Measurements from ENCODE around the gene ABCF2.

ABCF2 gene

GRCh38 chr7:151274396-151274795, 47.4 kb upstream of the ABCF2 start:
- no peak overlapping the region for H3K9ac ChIP-seq (ENCODE audit: low read length)
- no peaks in the 10 kb centered on the region for H3F3A ChIP-seq (ENCODE audit: insufficient read depth, low read length)
- H3K27me3 ChIP-seq (ENCODE audit: insufficient read depth, low read length), result peaks cover 19% of the 10 kb centered on the region
- H3K27ac ChIP-seq (ENCODE audit: low read depth, low read length, poor library complexity, severe bottlenecking), result no peak overlapping the region
- no peak overlapping the region for H3K4me3 ChIP-seq (ENCODE audit: low read depth, low read length, poor library complexity, severe bottlenecking)
- H3K4me2 ChIP-seq (ENCODE audit: low read length), result no peak overlapping the region
- no peaks in the 10 kb centered on the region for H3K9me3 ChIP-seq (ENCODE audit: low read length)
- no peaks in the 10 kb centered on the region for H3K36me3 ChIP-seq (ENCODE audit: insufficient read depth, low read length)
- peaks cover 11% of the 10 kb centered on the region for H3K4me1 ChIP-seq (ENCODE audit: insufficient read depth, low read length, severe bottlenecking)
- H2AFZ ChIP-seq (ENCODE audit: low read length), result no peak overlapping the region
- no peaks in the 10 kb centered on the region for H3K79me2 ChIP-seq (ENCODE audit: insufficient read depth, low read length)
- H4K20me1 ChIP-seq (ENCODE audit: insufficient read depth, low read length), result no peaks in the 10 kb centered on the region
- H3K9me2 ChIP-seq (ENCODE audit: low read depth, low read length), result no peaks in the 10 kb centered on the region
- no peak for TF ChIP-seq EZH2 (IDR thresholded peaks at IDR 0.05; ENCODE audit: borderline replicate concordance, low read length)
- TF ChIP-seq, protein P1, sequence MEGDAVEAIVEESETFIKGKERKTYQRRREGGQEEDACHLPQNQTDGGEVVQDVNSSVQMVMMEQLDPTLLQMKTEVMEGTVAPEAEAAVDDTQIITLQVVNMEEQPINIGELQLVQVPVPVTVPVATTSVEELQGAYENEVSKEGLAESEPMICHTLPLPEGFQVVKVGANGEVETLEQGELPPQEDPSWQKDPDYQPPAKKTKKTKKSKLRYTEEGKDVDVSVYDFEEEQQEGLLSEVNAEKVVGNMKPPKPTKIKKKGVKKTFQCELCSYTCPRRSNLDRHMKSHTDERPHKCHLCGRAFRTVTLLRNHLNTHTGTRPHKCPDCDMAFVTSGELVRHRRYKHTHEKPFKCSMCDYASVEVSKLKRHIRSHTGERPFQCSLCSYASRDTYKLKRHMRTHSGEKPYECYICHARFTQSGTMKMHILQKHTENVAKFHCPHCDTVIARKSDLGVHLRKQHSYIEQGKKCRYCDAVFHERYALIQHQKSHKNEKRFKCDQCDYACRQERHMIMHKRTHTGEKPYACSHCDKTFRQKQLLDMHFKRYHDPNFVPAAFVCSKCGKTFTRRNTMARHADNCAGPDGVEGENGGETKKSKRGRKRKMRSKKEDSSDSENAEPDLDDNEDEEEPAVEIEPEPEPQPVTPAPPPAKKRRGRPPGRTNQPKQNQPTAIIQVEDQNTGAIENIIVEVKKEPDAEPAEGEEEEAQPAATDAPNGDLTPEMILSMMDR (IDR thresholded peaks at IDR 0.05; ENCODE audit: low read length), result no peak

DNA sequence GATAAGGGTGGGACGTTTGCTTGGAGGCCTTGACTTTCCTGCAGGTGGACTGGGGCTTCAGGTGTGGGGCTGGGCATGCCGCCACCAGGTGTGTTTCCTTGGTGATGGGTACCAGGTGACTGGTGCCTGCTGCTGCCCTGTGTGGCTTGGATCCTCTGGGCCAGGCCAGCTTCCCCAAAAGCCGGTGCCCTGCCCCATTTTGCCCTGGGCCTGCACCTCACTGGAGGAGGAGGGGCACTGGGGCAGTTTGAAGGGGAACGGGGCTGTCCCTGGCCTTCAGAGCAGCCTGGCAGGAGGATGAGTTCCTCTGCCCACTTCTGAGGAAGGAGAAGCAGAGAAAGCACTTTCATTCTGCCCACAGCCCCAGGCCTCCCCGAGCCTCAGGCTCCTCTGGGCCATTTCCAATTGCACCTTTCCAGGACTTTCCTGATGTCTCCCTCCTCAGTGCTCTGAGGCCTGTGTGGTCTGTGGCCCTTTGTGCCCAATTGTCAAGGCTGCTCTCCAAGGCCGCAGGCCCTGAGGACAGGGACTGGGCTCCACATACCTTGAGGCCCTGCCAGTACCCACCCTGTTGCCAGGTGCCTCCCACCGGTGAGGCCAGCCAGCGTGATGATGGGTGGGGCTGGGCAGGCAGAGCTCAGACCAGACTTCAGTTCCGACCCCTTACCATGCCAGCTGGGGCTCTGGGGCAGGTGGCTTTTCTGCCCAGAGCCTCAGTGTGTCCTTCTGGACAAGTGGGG, 46.8 kb upstream of the ABCF2 start:
- Histone ChIP-seq H3K9ac (ENCODE audit: low read length) (no peak overlapping the region), H3F3A (ENCODE audit: insufficient read depth, low read length) (no peaks in the 10 kb centered on the region), H3K27ac (ENCODE audit: low read depth, low read length, poor library complexity, severe bottlenecking) (no peak overlapping the region), H3K27me3 (ENCODE audit: insufficient read depth, low read length) (peaks cover 17% of the 10 kb centered on the region), H4K20me1 (ENCODE audit: insufficient read depth, low read length) (no peaks in the 10 kb centered on the region), H3K9me3 (ENCODE audit: low read length) (no peaks in the 10 kb centered on the region), H3K4me3 (ENCODE audit: low read depth, low read length, poor library complexity, severe bottlenecking) (no peak overlapping the region), H3K4me2 (ENCODE audit: low read length) (no peak overlapping the region), H3K36me3 (ENCODE audit: insufficient read depth, low read length) (no peaks in the 10 kb centered on the region), H2AFZ (ENCODE audit: low read length) (no peak overlapping the region), H3K4me1 (ENCODE audit: insufficient read depth, low read length, severe bottlenecking) (peaks cover 11% of the 10 kb centered on the region), H3K79me2 (ENCODE audit: insufficient read depth, low read length) (no peaks in the 10 kb centered on the region), H3K9me2 (ENCODE audit: low read depth, low read length) (no peaks in the 10 kb centered on the region)
- TF ChIP-seq, protein P1 (IDR thresholded peaks at IDR 0.05; ENCODE audit: low read length), result no peak
- TF ChIP-seq EZH2 (IDR thresholded peaks at IDR 0.05; ENCODE audit: borderline replicate concordance, low read length), result no peak

DNA sequence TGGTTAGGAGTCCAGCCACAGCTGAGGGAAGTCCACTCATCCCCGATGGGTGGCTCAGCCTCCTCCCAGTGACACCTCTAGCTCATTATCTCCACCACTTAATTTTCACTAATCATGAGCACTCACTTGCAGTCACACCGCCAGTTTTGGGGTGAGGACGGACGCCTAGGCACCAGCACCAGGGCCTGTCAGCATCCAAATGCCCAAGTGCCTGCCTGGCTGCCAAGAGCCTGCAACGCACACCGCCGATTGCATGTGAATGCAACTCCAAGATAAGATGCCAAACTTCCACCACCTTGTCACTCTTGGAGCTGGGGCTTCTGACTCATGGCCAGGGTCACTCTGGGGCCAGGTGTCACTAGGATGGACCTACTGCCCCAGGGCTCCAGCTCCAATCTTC, 45.9 kb upstream of the ABCF2 start:
- Histone ChIP-seq H3K36me3 (ENCODE audit: insufficient read depth, low read length) (no peaks in the 10 kb centered on the region), H3F3A (ENCODE audit: insufficient read depth, low read length) (no peaks in the 10 kb centered on the region), H3K4me2 (ENCODE audit: low read length) (no peak overlapping the region), H3K27ac (ENCODE audit: low read depth, low read length, poor library complexity, severe bottlenecking) (no peak overlapping the region), H3K79me2 (ENCODE audit: insufficient read depth, low read length) (no peaks in the 10 kb centered on the region), H3K9me3 (ENCODE audit: low read length) (no peaks in the 10 kb centered on the region), H3K27me3 (ENCODE audit: insufficient read depth, low read length) (peaks cover 14% of the 10 kb centered on the region), H3K9ac (ENCODE audit: low read length) (no peak overlapping the region), H3K4me3 (ENCODE audit: low read depth, low read length, poor library complexity, severe bottlenecking) (no peak overlapping the region), H2AFZ (ENCODE audit: low read length) (no peak overlapping the region), H3K4me1 (ENCODE audit: insufficient read depth, low read length, severe bottlenecking) (peaks cover 11% of the 10 kb centered on the region), H4K20me1 (ENCODE audit: insufficient read depth, low read length) (no peaks in the 10 kb centered on the region), H3K9me2 (ENCODE audit: low read depth, low read length) (no peaks in the 10 kb centered on the region)
- TF ChIP-seq, protein P1 (IDR thresholded peaks at IDR 0.05; ENCODE audit: low read length), result no peak
- no peak for TF ChIP-seq EZH2 (IDR thresholded peaks at IDR 0.05; ENCODE audit: borderline replicate concordance, low read length)
